ENCODE measurements around the gene RABL2B. TPM values are rescaled to one million over a fixed set of nuclear protein-coding genes. Genes with fewer than 3 reads are reported as not detected.

Gene RABL2B
- total and polyA plus RNA-seq, 12 donors, result 10.1 to 33.9 (median 17.7) TPM

Other genes with a start within 250 kb of the RABL2B start
- under 1 TPM in 7 of 9 donors, not detected in 2; 0.06 to 0.69 (median 0.14) TPM for gene KLHDC7B, start 237.7 kb downstream of the RABL2B start, total RNA-seq
- under 1 TPM; 0.09 to 0.24 (median 0.24) TPM for gene KLHDC7B, start 237.7 kb downstream of the RABL2B start, polyA plus RNA-seq
- gene SYCE3, start 220.7 kb downstream of the RABL2B start, total RNA-seq, result 1 to 10 TPM in 3 of 9 donors, under 1 TPM in 3, not detected in 3; 0.57 to 7.2 (median 2.4) TPM
- under 1 TPM in 1 of 3 donors, not detected in 2; 0.81 TPM for gene SYCE3, start 220.7 kb downstream of the RABL2B start, polyA plus RNA-seq
- 10 to 100 TPM in 7 of 9 donors, 1 to 10 TPM in 2; 6.2 to 22.9 (median 15.2) TPM for gene CPT1B, start 205.2 kb downstream of the RABL2B start, total RNA-seq
- 10 to 100 TPM in 2 of 3 donors, 1 to 10 TPM in 1; 7.7 to 76.1 (median 28.7) TPM for gene CPT1B, start 205.2 kb downstream of the RABL2B start, polyA plus RNA-seq
- 100 to 1,000 TPM in 4 of 9 donors, 10 to 100 TPM in 5; 34.1 to 110 (median 88.4) TPM for gene CHKB, start 200.8 kb downstream of the RABL2B start, total RNA-seq
- gene CHKB, start 200.8 kb downstream of the RABL2B start, polyA plus RNA-seq, result 100 to 1,000 TPM in 2 of 3 donors, 10 to 100 TPM in 1; 44.4 to 917 (median 477) TPM
- gene MAPK8IP2, start 182.8 kb downstream of the RABL2B start, total RNA-seq, result 10 to 100 TPM in 8 of 9 donors, 1 to 10 TPM in 1; 3.9 to 30.1 (median 18.1) TPM
- 10 to 100 TPM in 1 of 3 donors, 1 to 10 TPM in 2; 4.4 to 13.4 (median 5.0) TPM for gene MAPK8IP2, start 182.8 kb downstream of the RABL2B start, polyA plus RNA-seq
- 10 to 100 TPM; 10.8 to 87.8 (median 61.6) TPM for gene ARSA, start 155.5 kb downstream of the RABL2B start, total RNA-seq
- gene ARSA, start 155.5 kb downstream of the RABL2B start, polyA plus RNA-seq, result 100 to 1,000 TPM in 2 of 3 donors, 1 to 10 TPM in 1; 5.5 to 168 (median 103) TPM
- gene SHANK3, start 110.8 kb downstream of the RABL2B start, total RNA-seq, result 10 to 100 TPM in 3 of 9 donors, 1 to 10 TPM in 6; 1.2 to 26.1 (median 9.7) TPM
- 10 to 100 TPM in 2 of 3 donors, under 1 TPM in 1; 0.88 to 44.0 (median 21.3) TPM for gene SHANK3, start 110.8 kb downstream of the RABL2B start, polyA plus RNA-seq
- gene ACR, start 45.4 kb downstream of the RABL2B start, total RNA-seq, result 1 to 10 TPM in 1 of 9 donors, under 1 TPM in 4, not detected in 4; 0.28 to 1.3 (median 0.46) TPM
- 1 to 10 TPM in 1 of 3 donors, under 1 TPM in 2; 0.13 to 1.5 (median 0.61) TPM for gene ACR, start 45.4 kb downstream of the RABL2B start, polyA plus RNA-seq

All from adrenal gland (tissue), 12 donors.